H1 (cell line): Measurements from ENCODE around the gene STX7. TPM values are rescaled to one million over a fixed set of nuclear protein-coding genes. Genes with fewer than 3 reads are reported as not detected.

ENCODE experiments used
- CTCF ChIA-PET: fragments of 300-600 bp; sonication (Branson Sonifier 250); formaldehyde crosslinking; loops from one replicate; lab custom pipeline; 2021; ENCODE audit not compliant: partially characterized antibody; lab: Charles Lee
- POLR2A ChIA-PET: fragments of 300-600 bp; sonication (Branson Sonifier 250); formaldehyde crosslinking; loops from one replicate; lab custom pipeline; 2021; ENCODE audit warnings: inconsistent platforms; ENCODE audit not compliant: partially characterized antibody; lab: Charles Lee
- DNase-seq, 2 experiments: peaks; one replicate each; pipeline versions ENCODE4 v3.0.0 to v3.0.0-alpha.2; 2010 to 2022; ENCODE audit warnings: low spot score in 2 of 2, low read depth in 1 of 2, mixed read lengths in 1 of 2
- FAIRE-seq: peaks from 2 replicates; lab custom pipeline; 2011; peaks lifted over from hg19 to GRCh38; lab: Jason Lieb, UNC
- H2AFZ ChIP-seq: 2 replicates; pipeline ENCODE4 v1.8.1; 2012; ENCODE audit warnings: low read length, inconsistent platforms
- H2AK5ac ChIP-seq: 2 replicates; pipeline ENCODE4 v1.6.1; 2013; ENCODE audit warnings: low read depth, low read length
- H2BK120ac ChIP-seq: replicated peaks from 2 replicates; pipeline ENCODE3; 2013; ENCODE audit warnings: low read depth, low read length, inconsistent platforms
- H2BK12ac ChIP-seq: 2 replicates; pipeline ENCODE4 v1.6.1; 2013; ENCODE audit warnings: low read depth, low read length
- H2BK15ac ChIP-seq: 2 replicates; pipeline ENCODE4 v1.6.1; 2013; ENCODE audit warnings: low read length
- H2BK20ac ChIP-seq: 2 replicates; pipeline ENCODE4 v1.6.1; 2013; ENCODE audit warnings: low read length
- H2BK5ac ChIP-seq: 2 replicates; pipeline ENCODE4 v1.6.1; 2013; ENCODE audit warnings: low read depth, low read length
- H3K14ac ChIP-seq: 2 replicates; pipeline ENCODE4 v1.6.1; 2013; ENCODE audit warnings: inconsistent platforms; ENCODE audit not compliant: insufficient read length
- H3K18ac ChIP-seq: 2 replicates; pipeline ENCODE4 v1.6.1; 2013; ENCODE audit warnings: low read length; ENCODE audit errors: extremely low read depth
- H3K23ac ChIP-seq: 2 replicates; pipeline ENCODE4 v1.6.1; 2013; ENCODE audit warnings: inconsistent platforms; ENCODE audit not compliant: insufficient read length
- H3K23me2 ChIP-seq: 2 replicates; pipeline ENCODE4 v1.6.1; 2013; ENCODE audit warnings: low read depth, low read length
- H3K27ac ChIP-seq: 2 replicates; pipeline ENCODE4 v1.6.1; 2011; ENCODE audit warnings: low read depth, low read length, inconsistent platforms
- H3K27me3 ChIP-seq, 4 experiments: replicated peaks in 1 of 4; 1 replicate in 1 of 4; 2 replicates in 3 of 4; pipeline versions ENCODE4 v1.6.1 to v1.8.1; 2011 to 2013; ENCODE audit warnings: low read length in 3 of 4, mild to moderate bottlenecking in 3 of 4, inconsistent platforms in 2 of 4, mixed read lengths in 2 of 4, moderate library complexity in 1 of 4; ENCODE audit not compliant: control insufficient read depth in 3 of 4, insufficient read depth in 3 of 4; ENCODE audit errors: extremely low read depth in 1 of 4
- H3K36me3 ChIP-seq, 4 experiments: 2 replicates each; pipeline versions ENCODE4 v1.6.1 to v1.8.1; 2011 to 2013; ENCODE audit warnings: mild to moderate bottlenecking in 4 of 4, low read length in 3 of 4, moderate library complexity in 2 of 4, control low read depth in 1 of 4, inconsistent platforms in 1 of 4; ENCODE audit not compliant: insufficient read depth in 4 of 4, control insufficient read depth in 2 of 4
- H3K4ac ChIP-seq: replicated peaks from 2 replicates; pipeline ENCODE3; 2013; ENCODE audit warnings: low read length, low read depth, mixed read lengths, inconsistent platforms; ENCODE audit not compliant: insufficient read length
- H3K4me1 ChIP-seq, 4 experiments: replicated peaks in 1 of 4; 1 replicate in 1 of 4; 2 replicates in 3 of 4; pipeline versions ENCODE4 v1.6.1 to v1.8.1; 2011 to 2013; ENCODE audit warnings: low read length in 3 of 4, inconsistent platforms in 2 of 4, mixed read lengths in 1 of 4; ENCODE audit not compliant: insufficient read depth in 4 of 4, control insufficient read depth in 3 of 4
- H3K4me2 ChIP-seq, 2 experiments: 2 replicates each; pipeline versions ENCODE4 v1.6.1 to v1.8.1; 2011 to 2013; ENCODE audit warnings: low read depth in 2 of 2, low read length in 2 of 2, control low read depth in 1 of 2, inconsistent platforms in 1 of 2, mild to moderate bottlenecking in 1 of 2; ENCODE audit not compliant: insufficient read depth in 1 of 2
- H3K4me3 ChIP-seq, 4 experiments: fragments of 200-600, 300-600 bp in 1 of 4; sonication (generic), shearing (Covaris generic), sonication (Bioruptor Twin) in 1 of 4; 2 replicates each; pipeline versions ENCODE4 v1.5.1 to v1.8.1; 2011 to 2016; ENCODE audit warnings: low read length in 4 of 4, low read depth in 3 of 4, control low read depth in 2 of 4, inconsistent platforms in 2 of 4, mild to moderate bottlenecking in 2 of 4, mixed read lengths in 1 of 4, moderate library complexity in 1 of 4; ENCODE audit not compliant: insufficient read depth in 2 of 4; ENCODE audit errors: extremely low read depth in 1 of 4
- H3K56ac ChIP-seq: replicated peaks from 2 replicates; pipeline ENCODE3; 2013; ENCODE audit warnings: low read depth, mild to moderate bottlenecking, mixed read lengths, low read length, inconsistent platforms; ENCODE audit not compliant: insufficient read length
- H3K79me1 ChIP-seq: 2 replicates; pipeline ENCODE4 v1.6.1; 2013; ENCODE audit warnings: low read depth, low read length, control low read depth
- H3K79me2 ChIP-seq, 2 experiments: 2 replicates each; pipeline versions ENCODE4 v1.6.1 to v1.8.1; 2012 to 2013; ENCODE audit warnings: low read length in 2 of 2, mild to moderate bottlenecking in 2 of 2, inconsistent platforms in 1 of 2; ENCODE audit not compliant: insufficient read depth in 2 of 2, control insufficient read depth in 1 of 2
- H3K9ac ChIP-seq, 4 experiments: replicated peaks in 1 of 4; 1 replicate in 1 of 4; 2 replicates in 3 of 4; pipeline versions ENCODE4 v1.6.1 to v1.8.1; 2011 to 2013; ENCODE audit warnings: low read depth in 3 of 4, low read length in 3 of 4, control low read depth in 2 of 4, mild to moderate bottlenecking in 2 of 4, moderate library complexity in 2 of 4, inconsistent platforms in 1 of 4; ENCODE audit errors: extremely low read depth in 1 of 4
- H3K9me3 ChIP-seq, 2 experiments: 2 replicates each; pipeline versions ENCODE4 v1.6.1 to v1.8.1; 2012 to 2013; ENCODE audit warnings: mild to moderate bottlenecking in 2 of 2, moderate library complexity in 2 of 2, control low read depth in 1 of 2, inconsistent platforms in 1 of 2, low read depth in 1 of 2, low read length in 1 of 2, mixed read lengths in 1 of 2; ENCODE audit not compliant: insufficient read depth in 2 of 2
- H4K20me1 ChIP-seq, 2 experiments: replicated peaks in 1 of 2; 2 replicates each; pipeline versions ENCODE3 to v1.8.1; 2011 to 2013; ENCODE audit warnings: inconsistent platforms in 2 of 2, low read length in 2 of 2, mild to moderate bottlenecking in 1 of 2; ENCODE audit not compliant: insufficient read depth in 2 of 2, control insufficient read depth in 1 of 2
- H4K5ac ChIP-seq: 2 replicates; pipeline ENCODE4 v1.6.1; 2013; ENCODE audit warnings: low read length, low read depth, mixed read lengths, inconsistent platforms; ENCODE audit not compliant: insufficient read length
- H4K8ac ChIP-seq: 2 replicates; pipeline ENCODE4 v1.8.0; 2013; ENCODE audit warnings: mild to moderate bottlenecking, moderate library complexity, low read length, inconsistent platforms; ENCODE audit not compliant: insufficient read depth; ENCODE audit errors: extremely low read depth
- H4K91ac ChIP-seq: replicated peaks from 2 replicates; pipeline ENCODE3; 2013; ENCODE audit warnings: low read length, mixed read lengths, inconsistent platforms; ENCODE audit not compliant: insufficient read length
- POLR2AphosphoS5 ChIP-seq: IDR thresholded peaks from 2 replicates; pipeline ENCODE4 v1.6.1; 2011; ENCODE audit warnings: low read depth, low read length
- RAD21 ChIP-seq, 2 experiments: IDR thresholded peaks in 1 of 2; conservative IDR thresholded peaks in 1 of 2; 2 replicates each; pipeline ENCODE4 v1.6.1; 2011; ENCODE audit warnings: low read depth in 2 of 2, low read length in 2 of 2, improper control_type of control experiment in 1 of 2, inconsistent platforms in 1 of 2, mild to moderate bottlenecking in 1 of 2, moderate library complexity in 1 of 2
- SAP30 ChIP-seq: fragments of 300-600 bp; sonication (generic); IDR thresholded peaks from 2 replicates; pipeline ENCODE4 v1.7.1; 2012; ENCODE audit warnings: low read length, moderate library complexity, mild to moderate bottlenecking, inconsistent platforms; ENCODE audit not compliant: insufficient read depth, insufficient replicate concordance
- ZNF274 ChIP-seq: IDR thresholded peaks from 2 replicates; pipeline ENCODE4 v1.7.0; 2012; ENCODE audit warnings: low read length, borderline replicate concordance; ENCODE audit errors: extremely low read depth
- WGBS, 2 experiments: shearing (Covaris generic) in 1 of 2; methylation state at CpG; one replicate each; pipeline versions ENCODE4 v1.1.6 to v1.1.7; 2013 to 2015; ENCODE audit warnings: low lambda C conversion rate in 2 of 2, mixed read lengths in 2 of 2, inconsistent platforms in 1 of 2, low coverage in 1 of 2, missing lambda C conversion rate in 1 of 2; ENCODE audit not compliant: insufficient replicate concordance in 2 of 2, insufficient coverage in 1 of 2, insufficient read length in 1 of 2; ENCODE audit errors: extremely low coverage in 1 of 2, missing lambda C conversion rate in 1 of 2; 5-methylcytosine and 5-hydroxymethylcytosine counted together
- polyA plus RNA-seq, 7 experiments: library from polyadenylated mRNA; depleted of rRNA in 3 of 7; stranded (reverse) in 5 of 7; unstranded in 2 of 7; fragments of >200 nt in 5 of 7; fragments of 200-250 nt in 2 of 7; gene quantifications; 1 replicate in 5 of 7; 2 replicates in 1 of 7; 4 replicates in 1 of 7; pipeline versions ENCODE4 v1.2.1 to v1.2.3, GENCODE V29; 2011 to 2013; ENCODE audit warnings: missing spikeins in 2 of 7, mixed read lengths in 2 of 7
- total RNA-seq: library from RNA; stranded (reverse); fragmentation: NEBNext Ultra II Directional; extraction: Animal tissue kit (Norgen Biotek cat#: 25700); gene quantifications from 2 replicates; pipeline ENCODE4 v1.2.1, GENCODE V29; 2021

The STX7 gene
- total and polyA plus RNA-seq, 2 of the 8 experiments (the other 6 are each of a cell fraction or from before 2014, with no cell fraction given), result 5.7 to 27.9 TPM

DNA sequence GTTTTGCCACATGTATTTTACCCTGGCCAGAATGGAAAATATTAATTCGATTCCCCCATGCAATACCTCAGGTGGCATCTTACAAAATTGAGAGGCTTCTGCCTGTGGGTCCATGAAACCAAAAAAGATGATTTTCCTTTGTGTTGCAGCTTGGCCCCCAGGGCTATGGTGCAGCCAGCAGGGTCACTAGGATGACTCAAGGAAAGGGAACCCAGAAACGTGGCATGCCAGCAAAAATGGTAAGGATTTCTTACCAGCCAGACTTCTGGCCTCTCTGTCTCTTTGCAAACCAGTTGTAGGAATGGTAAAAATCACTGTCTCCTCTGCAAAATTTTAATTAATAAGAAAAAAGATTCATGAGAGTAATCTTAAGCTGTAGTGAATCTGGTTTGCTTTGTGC, 13.5 kb upstream of the STX7 start:
- Histone ChIP-seq H2BK5ac (no peak overlapping the region), H3K56ac (no peak overlapping the region), H2BK12ac (no peak overlapping the region), H3K36me3 (no peaks in the 10 kb centered on the region), H4K8ac (no peak overlapping the region), H4K91ac (no peak overlapping the region), H3K79me2 (no peaks in the 10 kb centered on the region), H3K23me2 (no peaks in the 10 kb centered on the region), H4K5ac (no peak overlapping the region), H3K18ac (no peak overlapping the region), H2BK120ac (no peak overlapping the region), H3K27me3 (no peaks in the 10 kb centered on the region), H2AK5ac (no peak overlapping the region), H3K14ac (no peak overlapping the region), H3K79me1 (no peaks in the 10 kb centered on the region), H3K4me1 (peaks cover 0 to 2% (median 0%) of the 10 kb centered on the region in 4 experiments; a peak in 2 of 7 replicates), H3K27ac (no peak overlapping the region), H3K4ac (no peak overlapping the region), H2BK20ac (no peak overlapping the region), H3K4me3 (no peak overlapping the region), H2AFZ (peak overlapping the region; percentile 63), H3K4me2 (no peak overlapping the region), H2BK15ac (no peak overlapping the region), H3K9me3 (no peaks in the 10 kb centered on the region), H4K20me1 (no peaks in the 10 kb centered on the region), H3K9ac (no peak overlapping the region), H3K23ac (no peak overlapping the region)
- FAIRE-seq (no peak), DNase-seq (no peak)
- WGBS, 2 experiments, result 80% methylated on average over 2 of the region's 2 CpGs; no CpG with 5 or more reads in 1 of the 2 experiments
- TF ChIP-seq POLR2AphosphoS5 (no peak), RAD21 (IDR thresholded peaks at IDR 0.05 in 1 of 2, conservative IDR thresholded peaks at IDR 0.05 in 1 of 2; ENCODE audit: low read depth in 2 of 2, low read length in 2 of 2) (no peak), ZNF274 (no peak), SAP30 (no peak)
- CTCF ChIA-PET, result interaction anchor here (0.8 to 2.3 kb wide), 10 partner anchors 9 to 249 kb away, joined by 3 to 10 read pairs (median 4); partner anchors contain the start of gene STX7
- POLR2A ChIA-PET, result no interaction called here
